ENCODE measurements around the gene MORN1.

MORN1 gene

DNA sequence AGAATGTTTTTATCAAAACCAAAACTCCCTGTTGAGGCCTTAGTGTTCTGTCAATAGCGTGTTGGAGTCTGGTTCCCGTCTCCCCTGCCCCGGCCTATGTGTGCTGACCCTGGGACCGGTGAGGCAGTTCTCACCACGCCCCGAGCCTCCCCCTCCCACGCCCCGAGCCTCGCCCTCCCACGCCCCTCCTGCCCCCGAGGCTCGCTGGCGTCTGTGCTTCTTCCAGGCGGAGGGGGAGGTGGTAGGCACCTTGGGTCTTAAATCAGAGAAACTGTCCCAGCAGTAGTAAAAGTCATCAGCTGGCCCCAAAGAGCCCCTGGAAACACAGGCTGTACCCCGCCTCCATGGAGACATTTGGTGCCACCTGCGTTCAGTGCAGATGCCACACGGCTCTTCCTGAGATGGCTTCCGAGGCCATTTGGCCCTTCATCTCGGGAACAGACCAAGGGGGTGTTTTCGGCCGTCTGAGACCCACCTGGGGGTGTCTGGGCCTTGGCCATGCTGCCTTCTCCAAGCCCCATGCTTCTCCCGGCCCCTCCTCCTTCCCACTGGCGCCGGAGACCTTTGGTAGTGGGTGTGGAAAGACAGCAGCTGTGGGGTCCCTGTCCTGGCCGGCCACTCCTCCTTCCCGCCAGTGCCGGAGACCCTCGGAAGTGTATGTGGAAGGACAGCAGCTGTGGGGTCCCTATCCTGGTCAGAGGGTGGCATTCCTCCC, 118.5 kb downstream of the MORN1 start:
- no peak for DNase-seq (ENCODE audit: low spot score)

DNA sequence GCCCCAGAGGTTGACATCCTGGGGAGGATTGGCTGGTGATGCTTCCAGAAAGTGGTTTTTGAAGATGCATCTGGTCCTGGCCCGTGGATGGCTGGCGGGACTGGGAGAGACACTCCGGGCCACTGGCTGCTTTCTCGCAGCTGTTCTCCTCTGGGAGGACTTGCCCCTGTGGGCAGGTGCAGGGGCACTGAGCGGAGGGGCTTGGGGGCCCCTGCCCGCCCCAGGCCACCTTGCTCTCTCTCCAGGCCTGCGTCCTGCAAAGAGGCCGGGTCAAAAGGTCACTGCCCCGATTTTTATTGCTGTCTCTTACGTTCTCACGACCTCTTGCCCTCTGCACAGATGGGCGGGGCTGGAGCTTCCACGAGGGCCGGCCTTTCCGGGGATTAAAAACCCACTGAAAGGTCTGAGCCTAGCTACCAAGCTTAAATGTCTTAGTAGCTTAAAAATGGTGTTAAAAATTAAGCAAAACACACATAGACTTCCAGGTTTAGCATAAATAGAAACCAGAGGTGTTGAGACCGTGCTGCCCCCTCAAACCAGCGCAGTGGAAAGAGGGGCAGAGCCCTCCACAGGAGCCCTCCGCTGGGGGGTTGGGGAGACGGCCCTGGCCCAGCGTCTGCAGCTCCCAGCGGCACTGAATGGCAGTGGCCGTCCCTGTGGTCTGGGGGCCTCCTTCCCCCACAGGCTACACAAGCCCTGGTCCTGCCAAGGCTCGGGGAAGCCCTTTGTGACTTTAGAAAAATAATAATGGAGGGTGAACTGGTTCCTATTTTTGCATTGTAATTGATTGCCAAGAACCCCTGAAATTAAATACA, 119.3 kb downstream of the MORN1 start:
- DNase-seq (ENCODE audit: low spot score), result no peak
